H1 (cell line): ENCODE measurements around the gene TCF4. TPM values are rescaled to one million over a fixed set of nuclear protein-coding genes. Genes with fewer than 3 reads are reported as not detected.

ENCODE experiments used
- CTCF ChIA-PET: fragments of 300-600 bp; sonication (Branson Sonifier 250); formaldehyde crosslinking; loops from one replicate; lab custom pipeline; 2021; ENCODE audit not compliant: partially characterized antibody; lab: Charles Lee
- POLR2A ChIA-PET: fragments of 300-600 bp; sonication (Branson Sonifier 250); formaldehyde crosslinking; loops from one replicate; lab custom pipeline; 2021; ENCODE audit warnings: inconsistent platforms; ENCODE audit not compliant: partially characterized antibody; lab: Charles Lee
- DNase-seq, 2 experiments: peaks; one replicate each; pipeline versions ENCODE4 v3.0.0 to v3.0.0-alpha.2; 2010 to 2022; ENCODE audit warnings: low spot score in 2 of 2, low read depth in 1 of 2, mixed read lengths in 1 of 2
- FAIRE-seq: peaks from 2 replicates; lab custom pipeline; 2011; peaks lifted over from hg19 to GRCh38; lab: Jason Lieb, UNC
- H2AFZ ChIP-seq: 2 replicates; pipeline ENCODE4 v1.8.1; 2012; ENCODE audit warnings: low read length, inconsistent platforms
- H2AK5ac ChIP-seq: 2 replicates; pipeline ENCODE4 v1.6.1; 2013; ENCODE audit warnings: low read depth, low read length
- H2BK120ac ChIP-seq: replicated peaks from 2 replicates; pipeline ENCODE3; 2013; ENCODE audit warnings: low read depth, low read length, inconsistent platforms
- H2BK12ac ChIP-seq: 2 replicates; pipeline ENCODE4 v1.6.1; 2013; ENCODE audit warnings: low read depth, low read length
- H2BK15ac ChIP-seq: 2 replicates; pipeline ENCODE4 v1.6.1; 2013; ENCODE audit warnings: low read length
- H2BK20ac ChIP-seq: 2 replicates; pipeline ENCODE4 v1.6.1; 2013; ENCODE audit warnings: low read length
- H2BK5ac ChIP-seq: 2 replicates; pipeline ENCODE4 v1.6.1; 2013; ENCODE audit warnings: low read depth, low read length
- H3K14ac ChIP-seq: 2 replicates; pipeline ENCODE4 v1.6.1; 2013; ENCODE audit warnings: inconsistent platforms; ENCODE audit not compliant: insufficient read length
- H3K18ac ChIP-seq: 2 replicates; pipeline ENCODE4 v1.6.1; 2013; ENCODE audit warnings: low read length; ENCODE audit errors: extremely low read depth
- H3K23ac ChIP-seq: 2 replicates; pipeline ENCODE4 v1.6.1; 2013; ENCODE audit warnings: inconsistent platforms; ENCODE audit not compliant: insufficient read length
- H3K23me2 ChIP-seq: 2 replicates; pipeline ENCODE4 v1.6.1; 2013; ENCODE audit warnings: low read depth, low read length
- H3K27ac ChIP-seq: 2 replicates; pipeline ENCODE4 v1.6.1; 2011; ENCODE audit warnings: low read depth, low read length, inconsistent platforms
- H3K27me3 ChIP-seq, 4 experiments: replicated peaks in 1 of 4; 1 replicate in 1 of 4; 2 replicates in 3 of 4; pipeline versions ENCODE4 v1.6.1 to v1.8.1; 2011 to 2013; ENCODE audit warnings: low read length in 3 of 4, mild to moderate bottlenecking in 3 of 4, inconsistent platforms in 2 of 4, mixed read lengths in 2 of 4, moderate library complexity in 1 of 4; ENCODE audit not compliant: control insufficient read depth in 3 of 4, insufficient read depth in 3 of 4; ENCODE audit errors: extremely low read depth in 1 of 4
- H3K36me3 ChIP-seq, 4 experiments: 2 replicates each; pipeline versions ENCODE4 v1.6.1 to v1.8.1; 2011 to 2013; ENCODE audit warnings: mild to moderate bottlenecking in 4 of 4, low read length in 3 of 4, moderate library complexity in 2 of 4, control low read depth in 1 of 4, inconsistent platforms in 1 of 4; ENCODE audit not compliant: insufficient read depth in 4 of 4, control insufficient read depth in 2 of 4
- H3K4ac ChIP-seq: replicated peaks from 2 replicates; pipeline ENCODE3; 2013; ENCODE audit warnings: low read length, low read depth, mixed read lengths, inconsistent platforms; ENCODE audit not compliant: insufficient read length
- H3K4me1 ChIP-seq, 4 experiments: replicated peaks in 1 of 4; 1 replicate in 1 of 4; 2 replicates in 3 of 4; pipeline versions ENCODE4 v1.6.1 to v1.8.1; 2011 to 2013; ENCODE audit warnings: low read length in 3 of 4, inconsistent platforms in 2 of 4, mixed read lengths in 1 of 4; ENCODE audit not compliant: insufficient read depth in 4 of 4, control insufficient read depth in 3 of 4
- H3K4me2 ChIP-seq, 2 experiments: 2 replicates each; pipeline versions ENCODE4 v1.6.1 to v1.8.1; 2011 to 2013; ENCODE audit warnings: low read depth in 2 of 2, low read length in 2 of 2, control low read depth in 1 of 2, inconsistent platforms in 1 of 2, mild to moderate bottlenecking in 1 of 2; ENCODE audit not compliant: insufficient read depth in 1 of 2
- H3K4me3 ChIP-seq, 4 experiments: fragments of 200-600, 300-600 bp in 1 of 4; sonication (generic), shearing (Covaris generic), sonication (Bioruptor Twin) in 1 of 4; 2 replicates each; pipeline versions ENCODE4 v1.5.1 to v1.8.1; 2011 to 2016; ENCODE audit warnings: low read length in 4 of 4, low read depth in 3 of 4, control low read depth in 2 of 4, inconsistent platforms in 2 of 4, mild to moderate bottlenecking in 2 of 4, mixed read lengths in 1 of 4, moderate library complexity in 1 of 4; ENCODE audit not compliant: insufficient read depth in 2 of 4; ENCODE audit errors: extremely low read depth in 1 of 4
- H3K56ac ChIP-seq: replicated peaks from 2 replicates; pipeline ENCODE3; 2013; ENCODE audit warnings: low read depth, mild to moderate bottlenecking, mixed read lengths, low read length, inconsistent platforms; ENCODE audit not compliant: insufficient read length
- H3K79me1 ChIP-seq: 2 replicates; pipeline ENCODE4 v1.6.1; 2013; ENCODE audit warnings: low read depth, low read length, control low read depth
- H3K79me2 ChIP-seq, 2 experiments: 2 replicates each; pipeline versions ENCODE4 v1.6.1 to v1.8.1; 2012 to 2013; ENCODE audit warnings: low read length in 2 of 2, mild to moderate bottlenecking in 2 of 2, inconsistent platforms in 1 of 2; ENCODE audit not compliant: insufficient read depth in 2 of 2, control insufficient read depth in 1 of 2
- H3K9ac ChIP-seq, 4 experiments: replicated peaks in 1 of 4; 1 replicate in 1 of 4; 2 replicates in 3 of 4; pipeline versions ENCODE4 v1.6.1 to v1.8.1; 2011 to 2013; ENCODE audit warnings: low read depth in 3 of 4, low read length in 3 of 4, control low read depth in 2 of 4, mild to moderate bottlenecking in 2 of 4, moderate library complexity in 2 of 4, inconsistent platforms in 1 of 4; ENCODE audit errors: extremely low read depth in 1 of 4
- H3K9me3 ChIP-seq, 2 experiments: 2 replicates each; pipeline versions ENCODE4 v1.6.1 to v1.8.1; 2012 to 2013; ENCODE audit warnings: mild to moderate bottlenecking in 2 of 2, moderate library complexity in 2 of 2, control low read depth in 1 of 2, inconsistent platforms in 1 of 2, low read depth in 1 of 2, low read length in 1 of 2, mixed read lengths in 1 of 2; ENCODE audit not compliant: insufficient read depth in 2 of 2
- H4K20me1 ChIP-seq, 2 experiments: replicated peaks in 1 of 2; 2 replicates each; pipeline versions ENCODE3 to v1.8.1; 2011 to 2013; ENCODE audit warnings: inconsistent platforms in 2 of 2, low read length in 2 of 2, mild to moderate bottlenecking in 1 of 2; ENCODE audit not compliant: insufficient read depth in 2 of 2, control insufficient read depth in 1 of 2
- H4K5ac ChIP-seq: 2 replicates; pipeline ENCODE4 v1.6.1; 2013; ENCODE audit warnings: low read length, low read depth, mixed read lengths, inconsistent platforms; ENCODE audit not compliant: insufficient read length
- H4K8ac ChIP-seq: 2 replicates; pipeline ENCODE4 v1.8.0; 2013; ENCODE audit warnings: mild to moderate bottlenecking, moderate library complexity, low read length, inconsistent platforms; ENCODE audit not compliant: insufficient read depth; ENCODE audit errors: extremely low read depth
- H4K91ac ChIP-seq: replicated peaks from 2 replicates; pipeline ENCODE3; 2013; ENCODE audit warnings: low read length, mixed read lengths, inconsistent platforms; ENCODE audit not compliant: insufficient read length
- FOSL1 ChIP-seq: IDR thresholded peaks from 2 replicates; pipeline ENCODE4 v1.6.1; 2011; ENCODE audit warnings: mild to moderate bottlenecking, low read depth, low read length, moderate library complexity; ENCODE audit not compliant: insufficient read depth
- PHF8 ChIP-seq: fragments of 200-600 bp; sonication (generic); conservative IDR thresholded peaks from 2 replicates; pipeline ENCODE4 v1.7.1; 2012; ENCODE audit warnings: low read depth, mild to moderate bottlenecking, inconsistent platforms, low read length, moderate library complexity
- ZNF274 ChIP-seq: IDR thresholded peaks from 2 replicates; pipeline ENCODE4 v1.7.0; 2012; ENCODE audit warnings: low read length, borderline replicate concordance; ENCODE audit errors: extremely low read depth
- WGBS, 2 experiments: shearing (Covaris generic) in 1 of 2; methylation state at CpG; one replicate each; pipeline versions ENCODE4 v1.1.6 to v1.1.7; 2013 to 2015; ENCODE audit warnings: low lambda C conversion rate in 2 of 2, mixed read lengths in 2 of 2, inconsistent platforms in 1 of 2, low coverage in 1 of 2, missing lambda C conversion rate in 1 of 2; ENCODE audit not compliant: insufficient replicate concordance in 2 of 2, insufficient coverage in 1 of 2, insufficient read length in 1 of 2; ENCODE audit errors: extremely low coverage in 1 of 2, missing lambda C conversion rate in 1 of 2; 5-methylcytosine and 5-hydroxymethylcytosine counted together
- polyA plus RNA-seq, 7 experiments: library from polyadenylated mRNA; depleted of rRNA in 3 of 7; stranded (reverse) in 5 of 7; unstranded in 2 of 7; fragments of >200 nt in 5 of 7; fragments of 200-250 nt in 2 of 7; gene quantifications; 1 replicate in 5 of 7; 2 replicates in 1 of 7; 4 replicates in 1 of 7; pipeline versions ENCODE4 v1.2.1 to v1.2.3, GENCODE V29; 2011 to 2013; ENCODE audit warnings: missing spikeins in 2 of 7, mixed read lengths in 2 of 7
- total RNA-seq: library from RNA; stranded (reverse); fragmentation: NEBNext Ultra II Directional; extraction: Animal tissue kit (Norgen Biotek cat#: 25700); gene quantifications from 2 replicates; pipeline ENCODE4 v1.2.1, GENCODE V29; 2021

TCF4 gene
- total and polyA plus RNA-seq, 2 of the 8 experiments (the other 6 are each of a cell fraction or from before 2014, with no cell fraction given) = 59.3 to 118 TPM

DNA sequence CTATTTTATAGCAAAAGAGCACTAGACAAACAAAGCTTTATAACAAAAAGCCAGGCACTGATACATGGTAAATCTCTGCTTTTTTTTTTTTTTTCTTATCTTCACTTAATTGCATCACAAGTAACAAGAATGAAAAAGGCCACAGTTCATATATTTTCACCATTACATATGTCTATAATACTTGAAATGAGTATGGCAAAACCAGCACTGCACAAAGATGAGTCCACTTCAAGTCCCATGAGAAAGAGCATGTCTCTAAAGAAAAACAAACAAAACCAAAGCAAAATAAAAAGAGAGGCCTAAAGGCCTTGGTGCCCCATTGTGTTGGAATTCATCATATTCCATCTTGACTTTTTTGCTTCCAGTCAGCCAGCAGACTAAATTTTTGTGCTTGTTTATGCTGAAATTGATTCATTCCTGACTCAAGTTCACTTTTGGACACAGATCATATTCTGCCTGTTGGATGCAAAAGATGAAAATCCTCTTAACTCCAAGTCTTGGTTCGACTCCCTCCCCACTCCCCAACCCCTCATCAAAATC, 363.8 kb downstream of the TCF4 start:
- H3K56ac ChIP-seq = no peak overlapping the region
- FAIRE-seq = no peak
- H3K9ac ChIP-seq = no peak overlapping the region
- TF ChIP-seq FOSL1 (no peak), PHF8 (no peak), ZNF274 (no peak)
- TF ChIP-seq, all 59 proteins: peak for 0
- Histone ChIP-seq H4K8ac (no peak overlapping the region), H4K91ac (no peak overlapping the region), H3K9me3 (no peaks in the 10 kb centered on the region), H3K36me3 (peaks cover 0 to 31% (median 6%) of the 10 kb centered on the region in 4 experiments; a peak in 6 of 8 replicates), H2BK20ac (no peak overlapping the region), H2AFZ (no peak overlapping the region), H3K4me1 (peaks cover 0 to 3% (median 1%) of the 10 kb centered on the region in 4 experiments; a peak in 1 of 7 replicates), H3K4me3 (no peak overlapping the region), H2BK5ac (no peak overlapping the region), H3K27me3 (no peaks in the 10 kb centered on the region), H3K14ac (no peak overlapping the region), H2BK12ac (no peak overlapping the region), H3K18ac (no peak overlapping the region), H4K5ac (no peak overlapping the region), H2BK120ac (no peak overlapping the region), H4K20me1 (no peaks in the 10 kb centered on the region), H2BK15ac (no peak overlapping the region), H3K4ac (no peak overlapping the region), H2AK5ac (no peak overlapping the region), H3K4me2 (no peak overlapping the region), H3K27ac (no peak overlapping the region), H3K79me2 (no peaks in the 10 kb centered on the region), H3K23ac (no peak overlapping the region), H3K79me1 (no peaks in the 10 kb centered on the region), H3K23me2 (no peaks in the 10 kb centered on the region)
- WGBS, 2 experiments = 100% methylated on average over 1 of the region's 1 CpG; no CpG with 5 or more reads in 1 of the 2 experiments
- ChIA-PET CTCF (interaction anchor here (0.6 to 4.3 kb wide), 3 partner anchors 11 to 559 kb away, joined by 3 to 21 read pairs (median 3); no protein-coding TSS in a partner anchor), POLR2A (interaction anchor here (0.6 to 0.7 kb wide), 2 partner anchors 124 to 174 kb away, joined by 3 read pairs; no protein-coding TSS in a partner anchor)
- DNase-seq = no peak
